ENCODE results near the gene OR2V1.

DNA sequence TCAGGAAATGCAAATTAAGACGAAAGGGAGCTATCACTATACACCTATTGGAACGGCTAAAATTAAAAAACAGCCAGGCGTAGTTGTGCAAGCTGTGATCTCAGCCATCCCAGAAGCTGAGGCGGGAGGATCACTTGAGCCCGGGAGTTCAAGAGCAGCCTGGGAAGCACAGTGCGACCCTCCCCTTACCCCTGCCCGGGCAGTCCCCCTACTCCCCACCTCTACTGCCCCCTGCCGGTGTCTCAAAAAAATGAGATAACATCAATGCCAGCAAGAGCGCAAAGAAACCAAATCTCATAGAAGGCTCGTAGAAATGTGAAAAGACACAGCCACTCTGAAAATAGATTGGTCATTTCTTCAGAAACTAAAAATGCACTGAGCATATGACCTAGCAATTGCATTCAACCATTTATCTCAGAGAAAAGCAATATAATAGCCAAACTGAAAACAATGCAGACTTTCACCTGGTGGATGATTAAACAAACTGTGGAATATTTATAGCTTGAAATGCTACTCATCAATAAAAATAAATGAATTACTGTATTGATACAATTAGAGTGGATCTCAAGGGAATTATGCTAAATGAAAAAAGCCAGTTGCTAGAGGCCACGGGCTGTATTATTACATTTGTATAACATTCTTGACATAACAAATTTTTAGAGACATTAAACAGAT lies 37.0 kb upstream of the OR2V1 start:
- TF ChIP-seq FOXK2 (IDR thresholded peaks at IDR 0.05) (no peak), ZNF384 (IDR thresholded peaks at IDR 0.05) (no peak), SUZ12 (IDR thresholded peaks at IDR 0.05) (no peak), TARDBP (IDR thresholded peaks at IDR 0.05) (no peak), BHLHE40 (IDR thresholded peaks at IDR 0.05; ENCODE audit: borderline replicate concordance) (no peak), FOXA1 (IDR thresholded peaks at IDR 0.05) (no peak), FOXM1 (IDR thresholded peaks at IDR 0.05; ENCODE audit: borderline replicate concordance) (no peak), SP1 (IDR thresholded peaks at IDR 0.05) (no peak), NFRKB (IDR thresholded peaks at IDR 0.05) (no peak), ELF4 (IDR thresholded peaks at IDR 0.05) (no peak), HDGF (IDR thresholded peaks at IDR 0.05; ENCODE audit: borderline replicate concordance) (no peak), CTBP1 (IDR thresholded peaks at IDR 0.05; ENCODE audit: borderline replicate concordance) (no peak)
- TF ChIP-seq, protein P1, sequence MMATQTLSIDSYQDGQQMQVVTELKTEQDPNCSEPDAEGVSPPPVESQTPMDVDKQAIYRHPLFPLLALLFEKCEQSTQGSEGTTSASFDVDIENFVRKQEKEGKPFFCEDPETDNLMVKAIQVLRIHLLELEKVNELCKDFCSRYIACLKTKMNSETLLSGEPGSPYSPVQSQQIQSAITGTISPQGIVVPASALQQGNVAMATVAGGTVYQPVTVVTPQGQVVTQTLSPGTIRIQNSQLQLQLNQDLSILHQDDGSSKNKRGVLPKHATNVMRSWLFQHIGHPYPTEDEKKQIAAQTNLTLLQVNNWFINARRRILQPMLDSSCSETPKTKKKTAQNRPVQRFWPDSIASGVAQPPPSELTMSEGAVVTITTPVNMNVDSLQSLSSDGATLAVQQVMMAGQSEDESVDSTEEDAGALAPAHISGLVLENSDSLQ (IDR thresholded peaks at IDR 0.05), result no peak
